Nephron (organoid): ENCODE data around the gene CDC37.

Source experiments
- H3K27ac Mint-ChIP-seq, 3 experiments: 2 replicates each; pipeline ENCODE4 v1.8.0; 2020; ENCODE audit warnings: mixed read lengths in 3 of 3, mild to moderate bottlenecking in 2 of 3, moderate library complexity in 1 of 3
- H3K27me3 Mint-ChIP-seq: 2 replicates; pipeline ENCODE4 v1.8.0; 2021; ENCODE audit warnings: low read depth, mild to moderate bottlenecking, moderate library complexity, mixed read lengths
- H3K36me3 Mint-ChIP-seq: 2 replicates; pipeline ENCODE4 v1.8.0; 2020; ENCODE audit warnings: low read depth, mixed read lengths
- H3K4me1 Mint-ChIP-seq: 2 replicates; pipeline ENCODE4 v1.8.0; 2020; ENCODE audit warnings: mixed read lengths
- H3K4me3 Mint-ChIP-seq, 3 experiments: 2 replicates each; pipeline ENCODE4 v1.8.0; 2020; ENCODE audit warnings: mild to moderate bottlenecking in 3 of 3, mixed read lengths in 3 of 3, moderate library complexity in 2 of 3
- H3K9me3 Mint-ChIP-seq: 2 replicates; pipeline ENCODE4 v1.8.0; 2020; ENCODE audit warnings: mixed read lengths
- CTCF ChIP-seq, 3 experiments: fragments of 200-600 bp; sonication (generic); IDR thresholded peaks; one replicate each; pipeline ENCODE4 v1.5.0; 2021; ENCODE audit warnings: antibody characterized with exemption in 3 of 3; ENCODE audit not compliant: unreplicated experiment in 3 of 3

Gene CDC37

GRCh38 chr19:10422046-10422461 lies 18.7 kb upstream of the CDC37 start:
- H3K4me3 Mint-ChIP-seq: peak overlapping the region; percentile 74 to 80 (median 79)
- no peaks in the 10 kb centered on the region for H3K36me3 Mint-ChIP-seq
- H3K9me3 Mint-ChIP-seq: no peaks in the 10 kb centered on the region
- H3K4me1 Mint-ChIP-seq: peaks cover 30% of the 10 kb centered on the region
- no peak for TF ChIP-seq CTCF (IDR thresholded peaks at IDR 0.05; ENCODE audit: unreplicated experiment in 3 of 3)
- H3K27ac Mint-ChIP-seq: no peak overlapping the region
- peaks cover 93% of the 10 kb centered on the region for H3K27me3 Mint-ChIP-seq

- no peak overlapping the region for H3K27ac Mint-ChIP-seq
- peaks cover 93% of the 10 kb centered on the region for H3K27me3 Mint-ChIP-seq
- no peaks in the 10 kb centered on the region for H3K9me3 Mint-ChIP-seq
- H3K36me3 Mint-ChIP-seq: no peaks in the 10 kb centered on the region
- peaks cover 30% of the 10 kb centered on the region for H3K4me1 Mint-ChIP-seq
- peak in 1 of 3 experiments; percentile 4 for TF ChIP-seq CTCF (IDR thresholded peaks at IDR 0.05; ENCODE audit: unreplicated experiment in 3 of 3)
- peak overlapping the region; percentile 74 to 80 (median 79) for H3K4me3 Mint-ChIP-seq
These were observed 18.1 kb upstream of the CDC37 start for GRCh38 chr19:10421240-10422045.

GRCh38 chr19:10420444-10421239 lies 17.3 kb upstream of the CDC37 start, which contains the start of gene PDE4A:
Gene PDE4A (plus strand): TSS chr19:10420538. CDS start chr19:10420765, 227 bp downstream.
- Mint-ChIP-seq H3K27me3 (peaks cover 93% of the 10 kb centered on the region), H3K27ac (peak within 1 kb of the TSS in 1 of 3 experiments; percentile 44), H3K9me3 (no peaks in the 10 kb centered on the region), H3K4me1 (peaks cover 36% of the 10 kb centered on the region), H3K36me3 (no peaks in the 10 kb centered on the region), H3K4me3 (peak within 1 kb of the TSS; percentile 74 to 90 (median 79))
- peak; percentile 21 to 40 (median 25) for TF ChIP-seq CTCF (IDR thresholded peaks at IDR 0.05; ENCODE audit: unreplicated experiment in 3 of 3)

- Mint-ChIP-seq H3K36me3 (no peaks in the 10 kb centered on the region), H3K4me1 (peaks cover 36% of the 10 kb centered on the region), H3K4me3 (peak overlapping the region; percentile 74 to 90 (median 79)), H3K27ac (peak overlapping the region in 1 of 3 experiments; percentile 44), H3K27me3 (peaks cover 92% of the 10 kb centered on the region), H3K9me3 (no peaks in the 10 kb centered on the region)
- no peak for TF ChIP-seq CTCF (IDR thresholded peaks at IDR 0.05; ENCODE audit: unreplicated experiment in 3 of 3)
These were observed 16.5 kb upstream of the CDC37 start for GRCh38 chr19:10419646-10420443.

- Mint-ChIP-seq H3K36me3 (no peaks in the 10 kb centered on the region), H3K9me3 (no peaks in the 10 kb centered on the region), H3K4me3 (peak overlapping the region; percentile 74 to 90 (median 79)), H3K4me1 (peaks cover 36% of the 10 kb centered on the region), H3K27ac (no peak overlapping the region), H3K27me3 (peaks cover 90% of the 10 kb centered on the region)
- no peak for TF ChIP-seq CTCF (IDR thresholded peaks at IDR 0.05; ENCODE audit: unreplicated experiment in 3 of 3)
These were observed 15.9 kb upstream of the CDC37 start for GRCh38 chr19:10419200-10419645.
